H7 (cell line): ENCODE measurements around the gene PIGK. TPM values are rescaled to one million over a fixed set of nuclear protein-coding genes. Genes with fewer than 3 reads are reported as not detected.
"Not testable (repeated sequence)": the region's sequence is repeated elsewhere in the genome, so short reads cannot be mapped to it uniquely, and the experiment has no call there.

Source experiments
- DNase-seq: peaks from one replicate; pipeline ENCODE4 v3.0.0; 2012
- H3K27me3 ChIP-seq: 2 replicates; pipeline ENCODE4 v1.6.0; 2011; ENCODE audit warnings: mild to moderate bottlenecking, low read length; ENCODE audit not compliant: control insufficient read depth, insufficient read depth
- H3K36me3 ChIP-seq: replicated peaks from 2 replicates; pipeline ENCODE4 v1.5.1; 2011; ENCODE audit warnings: low read length; ENCODE audit not compliant: control insufficient read depth, insufficient read depth
- H3K4me3 ChIP-seq: 2 replicates; pipeline ENCODE4 v1.5.1; 2011; ENCODE audit warnings: low read depth, mild to moderate bottlenecking, control low read depth, low read length, moderate library complexity; ENCODE audit not compliant: insufficient read depth
- total RNA-seq: library from RNA; depleted of rRNA; stranded (reverse); fragments of >200 nt; shearing (Covaris generic); gene quantifications from 2 replicates; pipeline ENCODE4 v1.2.3, GENCODE V29; 2014

Gene PIGK
- total RNA-seq, 1 experiment from 2014 or later = 18.4 TPM

GRCh38 chr1:77168358-77168757 is 50.9 kb downstream of the PIGK start:
- Histone ChIP-seq H3K36me3 (no peaks in the 10 kb centered on the region), H3K27me3 (no peaks in the 10 kb centered on the region), H3K4me3 (no peak overlapping the region)
- no peak for DNase-seq

- H3K4me3 ChIP-seq = no peak overlapping the region
- DNase-seq = no peak
- no peaks in the 10 kb centered on the region for H3K27me3 ChIP-seq
- H3K36me3 ChIP-seq = peaks cover 3% of the 10 kb centered on the region
Observed at GRCh38 chr1:77164434-77164944, 54.7 kb downstream of the PIGK start.

- DNase-seq, H3K36me3 ChIP-seq, H3K27me3 ChIP-seq: not testable (repeated sequence)
Observed at GRCh38 chr1:77159706-77160105, 59.5 kb downstream of the PIGK start.

GRCh38 chr1:77156214-77156613 is 63.0 kb downstream of the PIGK start:
- no peak for DNase-seq
- Histone ChIP-seq H3K27me3 (no peaks in the 10 kb centered on the region), H3K4me3 (no peak overlapping the region), H3K36me3 (peaks cover 3% of the 10 kb centered on the region)

More at GRCh38 chr1:77159706-77160105, 59.5 kb downstream of the PIGK start:
- H3K4me3 ChIP-seq = not testable (repeated sequence)

- no peak for DNase-seq
- H3K27me3 ChIP-seq = no peaks in the 10 kb centered on the region
- H3K4me3 ChIP-seq = no peak overlapping the region
- H3K36me3 ChIP-seq = no peaks in the 10 kb centered on the region
Observed at GRCh38 chr1:77146270-77146669, 73.0 kb downstream of the PIGK start.

- Histone ChIP-seq H3K4me3 (no peak overlapping the region), H3K36me3 (no peaks in the 10 kb centered on the region)
- no peak for DNase-seq
Observed at GRCh38 chr1:77143529-77144121, 75.6 kb downstream of the PIGK start.

GRCh38 chr1:77139389-77139788 is 79.8 kb downstream of the PIGK start:
- Histone ChIP-seq H3K27me3 (no peaks in the 10 kb centered on the region), H3K36me3 (no peaks in the 10 kb centered on the region), H3K4me3 (no peak overlapping the region)
- no peak for DNase-seq

More at GRCh38 chr1:77143529-77144121, 75.6 kb downstream of the PIGK start:
- H3K27me3 ChIP-seq = no peaks in the 10 kb centered on the region

GRCh38 chr1:77134359-77134758 is 84.9 kb downstream of the PIGK start:
- Histone ChIP-seq H3K36me3 (no peaks in the 10 kb centered on the region), H3K27me3 (no peaks in the 10 kb centered on the region), H3K4me3 (no peak overlapping the region)
- no peak for DNase-seq

- H3K36me3 ChIP-seq = no peaks in the 10 kb centered on the region
- peak; percentile 6 for DNase-seq
- no peak overlapping the region for H3K4me3 ChIP-seq
- no peaks in the 10 kb centered on the region for H3K27me3 ChIP-seq
Observed at GRCh38 chr1:77133731-77134358, 85.4 kb downstream of the PIGK start.

- peak; percentile 28 for DNase-seq
- Histone ChIP-seq H3K36me3 (no peaks in the 10 kb centered on the region), H3K27me3 (no peaks in the 10 kb centered on the region), H3K4me3 (no peak overlapping the region)
Observed at GRCh38 chr1:77126307-77126706, 92.9 kb downstream of the PIGK start.

- Histone ChIP-seq H3K36me3 (no peaks in the 10 kb centered on the region), H3K4me3 (no peak overlapping the region), H3K27me3 (no peaks in the 10 kb centered on the region)
- no peak for DNase-seq
Observed at GRCh38 chr1:77121503-77121902, 97.7 kb downstream of the PIGK start.

- Histone ChIP-seq H3K36me3 (no peaks in the 10 kb centered on the region), H3K4me3 (no peak overlapping the region), H3K27me3 (no peaks in the 10 kb centered on the region)
- no peak for DNase-seq
Observed at GRCh38 chr1:77120950-77121349, 98.3 kb downstream of the PIGK start.

- Histone ChIP-seq H3K27me3 (no peaks in the 10 kb centered on the region), H3K36me3 (no peaks in the 10 kb centered on the region), H3K4me3 (no peak overlapping the region)
- DNase-seq = no peak
Observed at GRCh38 chr1:77118712-77119111, 100.5 kb downstream of the PIGK start.

GRCh38 chr1:77104672-77105071 is 114.6 kb downstream of the PIGK start:
- no peaks in the 10 kb centered on the region for H3K36me3 ChIP-seq
- DNase-seq = no peak
- no peak overlapping the region for H3K4me3 ChIP-seq
- no peaks in the 10 kb centered on the region for H3K27me3 ChIP-seq

- Histone ChIP-seq H3K27me3 (no peaks in the 10 kb centered on the region), H3K4me3 (no peak overlapping the region), H3K36me3 (no peaks in the 10 kb centered on the region)
- DNase-seq = no peak
Observed at GRCh38 chr1:77103486-77103885, 115.7 kb downstream of the PIGK start.
